NT2/D1 (cell line): ENCODE data around the gene CACNA1C.

Source experiments
- SUZ12 ChIP-seq: IDR thresholded peaks from 2 replicates; pipeline ENCODE4 v1.6.1; 2011; ENCODE audit not compliant: insufficient read length, insufficient read depth; ENCODE audit errors: extremely low read depth
- YY1 ChIP-seq: IDR thresholded peaks from 2 replicates; pipeline ENCODE4 v1.6.1; 2011; ENCODE audit not compliant: insufficient read length, insufficient read depth
- ZNF274 ChIP-seq: IDR thresholded peaks from 2 replicates; pipeline ENCODE4 v1.6.1; 2011; ENCODE audit warnings: mild to moderate bottlenecking, low read depth, low read length

- TF ChIP-seq ZNF274 (no peak), SUZ12 (no peak), YY1 (no peak)
These were observed 113.9 kb downstream of the CACNA1C start for GRCh38 chr12:2166696-2167095.
